GM21515 (cell line): ENCODE results near the gene EXOC4.
"Not testable (repeated sequence)": the region's sequence is repeated elsewhere in the genome, so short reads cannot be mapped to it uniquely, and the experiment has no call there.

Experiments
- ATAC-seq: cut with Tn5 transposase; IDR thresholded peaks from one replicate; pipeline ENCODE4 v1.9.1; 2021; ENCODE audit not compliant: unreplicated experiment

Gene EXOC4

DNA sequence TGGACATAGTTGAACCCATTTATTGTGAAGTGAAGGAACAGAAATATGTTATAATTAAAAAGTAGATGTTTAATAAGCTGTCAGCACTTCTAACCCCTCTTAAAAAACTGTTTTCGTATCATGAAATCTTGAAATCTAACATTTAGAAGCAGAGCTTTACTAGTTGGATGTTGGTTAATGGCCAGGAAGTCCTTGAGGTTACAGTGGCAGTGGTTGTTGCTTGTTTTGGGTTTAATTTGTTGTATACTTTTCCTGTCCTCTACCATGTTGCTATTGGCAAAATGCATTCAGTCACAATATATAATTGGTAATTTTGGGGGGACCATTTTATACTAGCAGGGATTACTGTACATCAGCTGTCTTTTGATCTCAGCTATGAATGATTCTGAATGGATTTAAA is 60.7 kb downstream of the EXOC4 start:
- ATAC-seq: no peak

DNA sequence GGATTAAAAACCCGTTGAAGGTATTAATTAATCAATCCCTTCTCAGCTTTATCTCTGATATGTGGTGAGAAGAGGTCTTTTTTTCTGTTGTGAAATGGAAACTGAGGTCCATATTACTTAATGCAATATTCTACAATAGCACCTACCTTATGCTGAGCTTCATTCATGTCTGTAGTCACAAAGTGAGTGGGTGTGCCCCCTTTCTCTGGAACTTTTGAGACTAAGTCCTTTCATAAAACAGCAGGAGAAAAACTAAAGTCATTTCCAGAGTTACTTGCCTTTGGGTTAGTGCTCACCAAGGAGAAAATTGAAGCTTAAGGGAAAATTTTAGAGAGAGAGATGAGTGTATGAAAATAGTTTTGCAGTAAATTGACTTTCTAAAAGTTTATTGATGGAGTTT is 61.2 kb downstream of the EXOC4 start:
- no peak for ATAC-seq

DNA sequence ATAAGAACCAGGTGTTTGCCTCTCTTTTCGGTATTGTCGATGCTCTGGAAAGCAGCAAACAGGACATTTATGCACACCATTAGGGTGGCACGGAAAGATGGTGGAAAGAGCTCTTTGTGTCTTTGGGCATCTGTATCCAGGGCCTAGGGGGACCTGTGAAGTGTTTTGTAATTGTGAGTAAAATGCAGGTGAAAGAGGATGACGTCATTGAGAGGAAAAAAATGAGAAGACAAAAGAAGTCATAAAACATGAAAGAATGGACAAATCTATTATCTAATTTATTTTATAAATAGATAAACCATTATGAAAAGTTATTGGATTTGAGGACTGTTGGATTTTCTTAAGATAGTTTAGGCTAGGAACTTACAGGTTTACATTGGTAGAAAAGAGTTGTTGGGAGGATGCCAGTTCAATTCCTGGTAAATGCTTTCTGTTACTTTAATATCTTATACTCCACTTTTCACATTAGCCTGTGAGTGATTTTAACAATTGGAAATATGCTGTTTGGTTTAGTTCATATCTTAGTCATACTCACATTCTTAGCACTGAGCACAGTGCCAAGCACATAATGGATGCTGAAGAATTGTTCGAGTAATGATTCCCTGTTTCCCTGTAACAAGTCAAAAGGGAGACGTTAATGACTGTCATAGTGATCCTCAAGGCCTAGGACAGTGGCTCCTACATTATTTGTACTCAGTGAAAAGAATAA is 62.6 kb downstream of the EXOC4 start:
- no peak for ATAC-seq

GRCh38 chr7:133319842-133320241 is 67.0 kb downstream of the EXOC4 start:
- ATAC-seq: no peak

DNA sequence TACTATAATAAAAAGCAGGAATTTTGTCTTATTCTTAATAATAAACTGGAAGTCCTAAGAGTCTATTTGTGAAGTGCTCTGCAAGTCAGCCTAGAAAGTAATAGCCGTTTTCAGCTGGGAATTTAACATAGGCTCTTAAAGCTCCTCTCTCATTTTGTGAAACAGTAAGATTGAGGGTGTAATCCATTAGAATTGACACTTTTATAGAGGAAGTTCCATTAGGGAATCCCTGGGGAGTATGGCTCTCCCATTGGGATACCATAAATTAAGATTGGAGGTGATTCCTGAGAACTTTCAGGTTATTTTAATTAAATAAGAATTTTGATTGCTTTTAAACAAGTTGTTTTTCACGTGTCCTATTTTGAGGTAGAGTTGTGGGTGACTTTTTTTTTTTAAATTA is 68.0 kb downstream of the EXOC4 start:
- no peak for ATAC-seq

DNA sequence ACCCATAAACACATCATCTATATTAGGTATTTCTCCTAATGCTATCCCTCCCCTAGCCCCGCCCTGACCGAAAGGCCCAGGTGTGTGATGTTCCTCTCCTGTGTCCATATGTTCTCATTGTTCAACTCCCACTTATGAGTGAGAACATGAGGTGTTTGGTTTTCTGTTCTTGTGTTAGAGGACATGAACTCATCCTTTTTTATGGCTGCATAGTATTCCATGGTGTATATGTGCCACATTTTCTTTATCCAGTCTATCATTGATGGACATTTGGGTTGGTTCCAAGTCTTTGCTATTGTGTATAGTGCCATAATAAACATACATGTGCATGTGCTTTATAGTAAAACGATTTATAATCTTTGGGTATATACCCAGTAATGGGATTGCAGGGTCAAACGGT is 68.5 kb downstream of the EXOC4 start:
- not testable (repeated sequence) for ATAC-seq

DNA sequence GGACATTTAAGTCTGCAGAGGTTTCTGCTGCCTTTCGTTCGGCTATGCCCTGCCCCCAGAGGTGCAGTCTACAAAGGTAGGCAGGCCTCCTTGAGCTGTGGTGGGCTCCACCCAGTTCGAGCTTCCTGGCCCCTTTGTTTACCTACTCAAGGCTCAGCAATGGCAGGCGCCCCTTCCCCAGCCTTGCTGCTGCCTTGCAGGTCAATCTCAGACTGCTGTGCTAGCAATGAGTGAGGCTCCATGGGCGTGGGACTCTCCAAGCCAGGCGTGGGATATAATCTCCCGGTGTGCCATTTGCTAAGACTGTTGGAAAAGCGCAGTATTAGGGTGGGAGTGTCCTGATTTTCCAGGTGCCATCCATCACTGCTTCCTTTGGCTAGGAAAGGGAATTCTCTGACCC is 73.9 kb downstream of the EXOC4 start:
- ATAC-seq: not testable (repeated sequence)

DNA sequence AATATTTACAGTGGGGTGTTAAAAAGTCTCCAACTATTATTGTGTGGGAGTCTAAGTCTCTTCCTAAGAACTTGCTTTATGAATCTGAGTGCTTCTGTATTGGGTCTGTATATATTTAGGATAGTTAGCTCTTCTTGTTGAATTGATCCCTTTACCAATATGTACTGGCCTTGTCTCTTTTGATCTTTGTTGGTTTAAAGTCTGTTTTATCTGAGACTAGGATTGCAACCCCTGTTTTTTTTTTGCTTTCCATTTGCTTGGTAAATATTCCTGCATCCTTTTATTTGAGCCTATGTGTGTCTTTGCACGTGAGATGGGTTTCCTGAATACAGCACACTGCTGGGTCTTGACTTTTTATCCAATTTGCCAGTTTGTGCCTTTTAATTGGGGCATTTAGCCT is 75.1 kb downstream of the EXOC4 start:
- ATAC-seq: not testable (repeated sequence)

GRCh38 chr7:133330085-133330484 is 77.2 kb downstream of the EXOC4 start:
- ATAC-seq: no peak

GRCh38 chr7:133331861-133332260 is 79.0 kb downstream of the EXOC4 start:
- ATAC-seq: no peak

GRCh38 chr7:133339772-133340171 is 86.9 kb downstream of the EXOC4 start:
- no peak for ATAC-seq

GRCh38 chr7:133344275-133344674 is 91.4 kb downstream of the EXOC4 start:
- no peak for ATAC-seq

- no peak for ATAC-seq
Observed at GRCh38 chr7:133345690-133346421, 93.0 kb downstream of the EXOC4 start.

DNA sequence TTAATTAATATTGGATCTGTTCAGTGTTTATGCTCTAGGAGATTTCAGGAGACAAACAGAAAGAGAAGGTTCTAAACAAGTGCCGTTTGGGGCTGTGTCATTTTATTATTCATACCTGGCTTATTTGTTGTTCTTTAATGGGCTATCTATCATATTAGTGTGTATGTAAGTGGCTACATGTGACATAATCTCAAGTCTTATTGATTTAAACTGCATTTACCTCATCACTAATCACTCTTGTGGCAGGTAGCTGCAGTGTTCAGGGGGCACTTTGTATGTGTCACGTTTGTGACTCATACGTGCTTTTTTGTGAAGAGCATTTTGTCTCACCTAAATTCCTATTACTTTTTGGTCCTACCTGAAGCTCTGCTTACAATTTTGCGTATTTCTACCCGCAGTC is 95.4 kb downstream of the EXOC4 start:
- no peak for ATAC-seq

DNA sequence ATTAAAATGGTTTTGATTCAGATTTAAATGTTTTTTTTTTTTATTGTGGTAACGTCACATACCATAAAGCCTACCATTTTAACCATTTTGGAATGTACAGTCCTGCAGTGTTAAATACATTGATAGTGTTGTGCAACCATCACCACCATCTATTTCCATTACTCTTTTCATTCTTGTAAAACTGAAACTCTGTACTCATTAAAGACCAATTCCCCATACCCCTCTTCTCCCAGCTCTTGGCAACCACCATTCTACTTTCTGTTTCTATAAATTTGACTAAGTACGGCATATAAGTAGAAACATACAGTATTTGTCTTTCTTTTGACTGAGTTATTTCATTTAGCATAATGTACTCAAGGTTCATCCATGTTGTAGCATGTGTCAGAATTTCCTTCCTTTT is 96.2 kb downstream of the EXOC4 start:
- no peak for ATAC-seq

- no peak for ATAC-seq
Observed at GRCh38 chr7:133352430-133352829, 99.6 kb downstream of the EXOC4 start.

- no peak for ATAC-seq
Observed at GRCh38 chr7:133353775-133354174, 100.9 kb downstream of the EXOC4 start.

DNA sequence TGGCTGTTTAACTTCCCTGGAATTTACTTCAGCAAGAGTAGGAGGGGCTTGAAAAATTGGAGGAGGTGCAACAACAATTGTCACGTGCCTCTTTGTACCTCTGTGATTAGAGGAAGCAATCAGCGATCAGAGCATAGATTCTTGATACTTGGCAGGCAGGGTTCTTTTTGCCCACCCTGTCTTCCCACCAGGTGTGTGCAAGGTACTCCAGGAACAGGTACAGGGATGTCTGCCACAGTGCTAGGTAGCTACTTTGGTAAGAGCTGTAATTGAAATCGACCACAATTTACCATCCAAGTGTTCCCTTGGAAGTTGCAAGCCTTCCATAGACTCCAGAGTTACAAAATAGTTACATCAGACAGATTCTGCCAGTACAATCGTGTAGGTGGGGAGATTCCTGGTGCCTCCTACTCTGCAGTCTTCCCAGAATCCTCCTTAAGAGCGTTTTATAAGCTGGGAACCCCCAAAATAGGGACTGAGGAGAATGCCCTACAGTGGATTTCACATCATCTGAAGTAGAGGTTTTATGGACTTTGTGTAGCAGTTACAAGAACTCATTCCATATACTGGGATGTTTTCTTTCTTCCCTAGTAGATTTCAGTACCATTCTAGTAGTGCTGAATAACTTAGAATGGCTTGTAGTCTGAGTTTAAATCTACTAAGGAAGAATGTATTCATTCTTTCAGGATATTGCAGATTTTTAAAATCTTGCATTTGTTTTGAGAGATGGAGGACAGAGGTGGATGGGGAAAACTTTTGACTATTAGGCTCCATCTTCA is 101.9 kb downstream of the EXOC4 start:
- no peak for ATAC-seq

- ATAC-seq: no peak
Observed at GRCh38 chr7:133355325-133355708, 102.4 kb downstream of the EXOC4 start.

DNA sequence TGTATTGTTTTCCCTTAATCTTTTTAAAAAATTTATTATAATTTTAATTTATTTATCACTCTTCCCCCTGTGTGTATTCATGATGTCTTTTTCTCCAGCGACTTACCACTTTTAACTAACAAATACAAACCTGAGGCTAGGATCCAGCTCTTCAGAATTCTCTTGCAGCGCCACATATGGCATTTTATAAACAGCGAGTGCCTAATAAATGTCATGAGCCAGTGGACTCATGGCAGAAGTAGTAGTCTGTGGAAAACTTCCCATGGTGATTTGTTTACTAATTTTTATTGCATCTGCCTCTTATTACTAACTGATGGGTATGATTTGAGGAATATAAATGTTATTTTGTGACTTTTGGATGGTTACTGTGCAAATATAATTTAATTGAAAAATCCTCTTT is 102.9 kb downstream of the EXOC4 start:
- ATAC-seq: no peak

DNA sequence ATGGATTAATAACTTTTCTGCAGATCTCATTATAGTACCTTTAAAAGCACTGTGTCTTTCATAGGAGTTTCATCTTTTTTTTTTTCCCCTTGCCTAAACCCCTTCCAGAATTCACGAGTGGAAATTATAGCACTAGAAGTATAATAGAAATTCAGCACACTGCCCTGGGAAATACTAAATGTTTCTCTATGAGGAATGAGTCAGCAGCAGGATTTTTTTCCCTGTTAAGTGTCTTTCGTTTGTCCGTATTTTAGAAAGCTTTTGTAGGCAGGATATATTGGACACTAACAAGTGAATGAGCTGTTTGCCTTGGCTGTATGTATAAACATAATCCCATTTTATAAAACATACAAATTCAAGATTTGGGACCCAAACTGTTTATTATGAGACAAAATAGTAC is 105.8 kb downstream of the EXOC4 start:
- ATAC-seq: no peak

- ATAC-seq: no peak
Observed at GRCh38 chr7:133359449-133359848, 106.6 kb downstream of the EXOC4 start.
